ENCODE measurements around the gene HPCAL1.

HPCAL1 gene

DNA sequence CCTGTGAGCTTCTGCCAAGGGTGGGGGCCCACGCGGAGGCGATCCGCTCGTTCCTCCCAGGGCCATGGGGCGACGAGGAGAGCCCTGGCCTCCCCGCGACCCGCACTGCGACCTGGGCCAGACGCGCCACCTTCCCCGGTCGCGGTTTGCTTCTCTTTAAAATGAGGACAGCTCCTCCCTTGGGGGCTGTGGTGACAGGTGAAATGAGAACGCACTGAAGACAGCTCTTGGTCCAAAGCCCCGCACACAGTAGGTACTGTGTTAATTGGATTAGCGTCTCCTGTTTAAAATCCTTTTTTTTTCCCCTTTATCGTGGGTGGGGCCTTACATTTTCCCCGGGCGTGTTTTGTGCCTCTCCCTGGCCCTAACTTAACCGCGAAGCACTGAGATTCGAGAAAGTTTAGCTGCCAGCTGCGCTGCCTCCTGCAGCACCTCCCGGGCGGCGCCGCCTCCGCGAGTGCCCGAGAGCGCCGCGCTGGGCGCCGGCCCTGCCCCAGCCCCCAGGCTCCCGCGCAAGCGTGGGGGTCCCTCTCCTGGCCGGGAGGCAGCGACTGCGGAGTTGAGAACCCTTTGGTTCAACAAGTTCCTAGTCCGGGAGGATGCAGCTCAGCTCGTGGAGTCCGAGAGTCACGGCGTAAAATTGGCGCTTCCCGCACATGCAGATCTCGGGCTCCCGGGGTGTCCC, 1.1 kb downstream of the HPCAL1 start:
- TF ChIP-seq, protein P1, sequence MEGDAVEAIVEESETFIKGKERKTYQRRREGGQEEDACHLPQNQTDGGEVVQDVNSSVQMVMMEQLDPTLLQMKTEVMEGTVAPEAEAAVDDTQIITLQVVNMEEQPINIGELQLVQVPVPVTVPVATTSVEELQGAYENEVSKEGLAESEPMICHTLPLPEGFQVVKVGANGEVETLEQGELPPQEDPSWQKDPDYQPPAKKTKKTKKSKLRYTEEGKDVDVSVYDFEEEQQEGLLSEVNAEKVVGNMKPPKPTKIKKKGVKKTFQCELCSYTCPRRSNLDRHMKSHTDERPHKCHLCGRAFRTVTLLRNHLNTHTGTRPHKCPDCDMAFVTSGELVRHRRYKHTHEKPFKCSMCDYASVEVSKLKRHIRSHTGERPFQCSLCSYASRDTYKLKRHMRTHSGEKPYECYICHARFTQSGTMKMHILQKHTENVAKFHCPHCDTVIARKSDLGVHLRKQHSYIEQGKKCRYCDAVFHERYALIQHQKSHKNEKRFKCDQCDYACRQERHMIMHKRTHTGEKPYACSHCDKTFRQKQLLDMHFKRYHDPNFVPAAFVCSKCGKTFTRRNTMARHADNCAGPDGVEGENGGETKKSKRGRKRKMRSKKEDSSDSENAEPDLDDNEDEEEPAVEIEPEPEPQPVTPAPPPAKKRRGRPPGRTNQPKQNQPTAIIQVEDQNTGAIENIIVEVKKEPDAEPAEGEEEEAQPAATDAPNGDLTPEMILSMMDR (IDR thresholded peaks at IDR 0.05; ENCODE audit: low read depth, low read length, missing control alignments): peak; percentile 23
- no peak for DNase-seq (ENCODE audit: low read depth)
- in situ Hi-C loops (cut with HindIII; ENCODE audit: low sequenced_read_pairs): no loop called here
- peak overlapping the region; percentile 67 for H3K4me3 ChIP-seq (ENCODE audit: low read depth, low read length)

DNA sequence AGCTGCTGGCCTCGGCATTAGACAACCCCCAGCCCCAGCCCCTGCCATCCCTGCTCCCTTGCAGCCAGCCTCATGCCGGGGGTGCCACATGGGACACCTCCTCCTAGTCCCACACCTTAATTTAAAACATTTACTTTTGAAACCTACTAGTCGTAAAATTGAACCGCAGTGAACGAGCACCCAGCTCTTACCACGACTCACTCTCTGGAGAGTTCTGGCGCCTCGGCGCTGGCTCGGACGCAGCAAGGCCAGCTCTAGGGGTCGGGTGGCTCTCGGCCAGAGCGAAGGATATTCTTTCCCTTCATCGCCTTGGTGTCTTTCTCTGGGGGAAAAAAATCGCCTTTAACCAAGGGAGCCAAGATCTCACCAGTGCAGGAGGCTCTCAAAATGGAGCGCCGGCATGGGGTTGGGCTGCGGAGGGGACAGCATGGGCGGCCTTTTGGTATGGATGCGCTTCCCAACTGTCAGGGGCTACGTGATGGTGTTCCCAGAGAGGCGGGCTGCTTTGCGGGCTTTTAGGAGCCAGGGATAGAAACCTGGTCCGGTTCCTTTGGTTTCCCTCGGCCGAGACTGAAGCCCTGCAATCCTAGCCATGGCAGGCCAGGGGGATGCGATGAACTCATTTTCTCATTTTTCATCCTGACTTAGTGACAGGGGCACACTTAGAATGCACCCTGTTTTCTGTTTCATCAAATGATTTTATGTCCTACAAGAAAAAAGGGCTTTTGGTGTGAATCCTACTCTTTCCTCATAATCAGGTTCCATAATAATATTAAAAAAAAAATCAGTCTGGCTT, 2.0 kb downstream of the HPCAL1 start:
- DNase-seq (ENCODE audit: low read depth): no peak
- TF ChIP-seq, protein P1 (IDR thresholded peaks at IDR 0.05; ENCODE audit: low read depth, low read length, missing control alignments): no peak
- in situ Hi-C loops (cut with HindIII; ENCODE audit: low sequenced_read_pairs): no loop called here
- H3K4me3 ChIP-seq (ENCODE audit: low read depth, low read length): peak overlapping the region; percentile 67

DNA sequence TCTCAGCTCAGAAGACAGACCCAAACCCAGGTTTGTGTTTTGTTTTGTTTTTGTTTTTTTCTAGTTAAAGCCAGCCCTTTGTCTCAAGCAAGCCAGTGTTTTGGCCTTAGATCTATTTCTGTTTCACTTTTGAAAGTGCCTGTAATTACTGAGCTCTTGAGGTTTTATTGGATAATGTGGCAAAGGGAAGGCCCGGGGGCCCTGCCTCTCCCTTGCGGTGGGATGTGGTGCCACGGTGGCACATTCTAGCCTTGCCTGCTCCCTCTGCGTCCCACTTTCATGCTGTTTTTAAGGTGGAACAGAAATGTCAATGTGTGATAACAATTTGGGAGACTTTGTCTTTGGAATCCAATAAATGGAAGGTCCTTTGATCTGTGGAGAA, 2.5 kb downstream of the HPCAL1 start:
- TF ChIP-seq, protein P1 (IDR thresholded peaks at IDR 0.05; ENCODE audit: low read depth, low read length, missing control alignments): no peak
- no peak for DNase-seq (ENCODE audit: low read depth)
- in situ Hi-C loops (cut with HindIII; ENCODE audit: low sequenced_read_pairs): no loop called here
- peak overlapping the region; percentile 67 for H3K4me3 ChIP-seq (ENCODE audit: low read depth, low read length)

DNA sequence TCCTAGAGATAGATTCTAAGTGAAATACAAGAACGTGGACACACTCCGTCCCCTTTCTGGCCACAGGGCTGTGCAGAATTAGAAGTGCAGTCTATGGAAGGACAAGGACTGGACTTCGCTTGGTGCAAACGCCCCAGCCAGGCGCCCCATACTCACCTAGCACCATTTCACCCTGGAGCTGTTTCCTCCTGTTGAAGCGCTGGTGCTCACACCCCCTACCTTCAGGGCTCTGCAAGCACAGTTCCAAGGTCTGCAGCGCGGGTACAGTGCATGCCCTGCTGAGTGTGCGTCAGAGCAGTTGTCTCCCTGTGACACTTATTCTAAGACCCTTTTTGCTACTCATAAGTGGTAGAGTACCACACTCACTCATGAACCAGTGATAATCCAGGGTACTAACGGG, 3.0 kb downstream of the HPCAL1 start:
- DNase-seq (ENCODE audit: low read depth): no peak
- TF ChIP-seq, protein P1 (IDR thresholded peaks at IDR 0.05; ENCODE audit: low read depth, low read length, missing control alignments): peak; percentile 43
- in situ Hi-C loops (cut with HindIII; ENCODE audit: low sequenced_read_pairs): no loop called here
- no peak overlapping the region for H3K4me3 ChIP-seq (ENCODE audit: low read depth, low read length)

DNA sequence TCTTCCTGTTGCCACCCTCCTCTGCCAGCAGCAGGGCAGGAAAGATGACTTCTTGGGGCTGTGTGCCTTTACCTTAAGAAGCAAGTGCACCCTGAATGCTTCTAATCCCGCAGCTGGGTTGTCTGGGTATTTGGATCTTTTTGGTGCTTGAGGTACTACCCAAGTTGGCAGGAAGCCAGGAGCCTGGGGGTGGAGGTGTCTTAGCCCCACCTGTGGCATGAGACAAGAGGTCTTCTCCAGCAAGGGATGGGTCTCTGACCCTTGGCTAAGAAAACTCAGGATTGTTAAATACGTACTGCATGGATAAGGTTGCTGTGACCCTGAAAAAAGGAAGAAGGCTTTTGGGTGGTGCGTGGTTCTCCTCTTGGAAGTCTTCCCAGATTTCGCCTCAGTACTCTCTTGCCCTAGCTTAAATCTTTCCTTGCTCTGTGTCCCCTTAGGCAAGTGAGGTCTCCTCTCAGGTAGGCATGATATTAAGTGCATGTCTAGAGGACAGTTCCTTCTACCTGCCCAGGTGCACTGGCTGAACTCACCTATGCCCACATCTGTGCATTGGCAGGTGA, 4.3 kb downstream of the HPCAL1 start:
- TF ChIP-seq, protein P1 (IDR thresholded peaks at IDR 0.05; ENCODE audit: low read depth, low read length, missing control alignments): no peak
- in situ Hi-C loops (cut with HindIII; ENCODE audit: low sequenced_read_pairs): no loop called here
- DNase-seq (ENCODE audit: low read depth): no peak
- no peak overlapping the region for H3K4me3 ChIP-seq (ENCODE audit: low read depth, low read length)

DNA sequence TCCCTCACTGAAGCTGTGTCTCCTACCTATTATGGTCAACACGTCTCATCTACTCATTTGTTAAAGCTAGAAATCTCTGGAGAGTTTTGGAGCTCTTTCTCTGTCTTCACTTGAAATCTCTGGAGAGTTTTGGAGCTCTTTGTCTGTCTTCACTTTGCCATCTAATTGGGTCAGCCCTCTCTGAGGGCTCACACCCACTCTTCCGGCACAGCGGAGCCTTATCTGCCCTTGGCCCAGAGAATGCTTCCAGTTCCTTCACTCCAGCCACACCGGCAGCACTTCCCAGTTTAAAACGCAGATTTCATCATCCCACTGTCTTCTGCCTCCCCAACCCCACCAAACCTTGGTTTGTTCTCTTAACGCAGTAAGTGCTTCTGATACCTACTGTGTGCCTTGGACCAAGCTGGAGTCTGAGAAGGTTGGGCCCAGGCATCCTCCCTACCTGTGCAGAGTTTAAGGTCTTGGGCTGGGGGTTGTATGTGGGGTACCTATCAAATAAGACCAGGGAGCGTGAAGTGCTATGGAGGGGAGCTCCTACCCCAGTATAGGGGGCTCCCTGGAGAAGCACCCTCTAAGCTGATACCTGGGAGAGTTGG, 5.0 kb downstream of the HPCAL1 start:
- DNase-seq (ENCODE audit: low read depth): no peak
- H3K4me3 ChIP-seq (ENCODE audit: low read depth, low read length): no peak overlapping the region
- TF ChIP-seq, protein P1 (IDR thresholded peaks at IDR 0.05; ENCODE audit: low read depth, low read length, missing control alignments): no peak
- in situ Hi-C loops (cut with HindIII; ENCODE audit: low sequenced_read_pairs): no loop called here

Data from astrocyte of the cerebellum (primary cell).